T-helper 2 cell treated with Interferon-gamma antibody and Interleukin-4, amounts not matched to agents 5 μg/mL and 100 μg/mL, for 36 hours (primary cell): Measurements from ENCODE around the gene SULT1A2.

Source experiments
- DNase-seq: peaks from one replicate; pipeline ENCODE4 v3.0.0; 2021; ENCODE audit warnings: low spot score
- H3K27ac Mint-ChIP-seq: one replicate; pipeline ENCODE4 v1.8.0; 2021; ENCODE audit warnings: mild to moderate bottlenecking, mixed read lengths
- H3K27me3 Mint-ChIP-seq: one replicate; pipeline ENCODE4 v1.8.0; 2021; ENCODE audit warnings: low read depth, mixed read lengths
- H3K36me3 Mint-ChIP-seq: one replicate; pipeline ENCODE4 v1.8.0; 2021; ENCODE audit warnings: low read depth, mixed read lengths
- H3K4me1 Mint-ChIP-seq: one replicate; pipeline ENCODE4 v1.8.0; 2021; ENCODE audit warnings: low read depth, mixed read lengths
- H3K4me3 Mint-ChIP-seq: one replicate; pipeline ENCODE4 v1.8.0; 2022; ENCODE audit warnings: mild to moderate bottlenecking, moderate library complexity, mixed read lengths
- H3K9me3 Mint-ChIP-seq: one replicate; pipeline ENCODE4 v1.8.0; 2021; ENCODE audit warnings: mixed read lengths

The SULT1A2 gene

GRCh38 chr16:28544998-28545397 is 51.9 kb downstream of the SULT1A2 start:
- no peaks in the 10 kb centered on the region for H3K36me3 Mint-ChIP-seq
- H3K9me3 Mint-ChIP-seq, result no peaks in the 10 kb centered on the region
- no peak overlapping the region for H3K4me3 Mint-ChIP-seq
- H3K4me1 Mint-ChIP-seq, result peaks cover 5% of the 10 kb centered on the region
- H3K27me3 Mint-ChIP-seq, result peaks cover 3% of the 10 kb centered on the region
- no peak overlapping the region for H3K27ac Mint-ChIP-seq
- no peak for DNase-seq

GRCh38 chr16:28543072-28543471 is 53.8 kb downstream of the SULT1A2 start:
- Mint-ChIP-seq H3K27ac (no peak overlapping the region), H3K27me3 (peaks cover 2% of the 10 kb centered on the region), H3K9me3 (no peaks in the 10 kb centered on the region), H3K4me3 (no peak overlapping the region), H3K4me1 (peaks cover 2% of the 10 kb centered on the region), H3K36me3 (no peaks in the 10 kb centered on the region)
- no peak for DNase-seq

GRCh38 chr16:28542646-28543045 is 54.2 kb downstream of the SULT1A2 start:
- H3K9me3 Mint-ChIP-seq, result no peaks in the 10 kb centered on the region
- no peaks in the 10 kb centered on the region for H3K36me3 Mint-ChIP-seq
- H3K4me1 Mint-ChIP-seq, result peaks cover 2% of the 10 kb centered on the region
- H3K27ac Mint-ChIP-seq, result no peak overlapping the region
- H3K27me3 Mint-ChIP-seq, result no peaks in the 10 kb centered on the region
- no peak overlapping the region for H3K4me3 Mint-ChIP-seq
- DNase-seq, result no peak
